Measurements from ENCODE around the gene SMYD3. TPM values are rescaled to one million over a fixed set of nuclear protein-coding genes. Genes with fewer than 3 reads are reported as not detected.

The SMYD3 gene
- total RNA-seq, 1 donor: 171 TPM

- Histone ChIP-seq H3K79me2 (ENCODE audit: insufficient read depth, low read length) (no peaks in the 10 kb centered on the region), H3K4me3 (ENCODE audit: insufficient read depth, low read length) (no peak overlapping the region), H3K4me1 (ENCODE audit: insufficient read depth, low read length) (no peaks in the 10 kb centered on the region), H3K36me3 (ENCODE audit: insufficient read depth, low read length) (peaks cover 3% of the 10 kb centered on the region), H4K20me1 (ENCODE audit: insufficient read depth, low read length) (no peaks in the 10 kb centered on the region), H3K27ac (ENCODE audit: low read depth, low read length) (no peak overlapping the region), H3K4me2 (ENCODE audit: insufficient read depth, low read length) (no peak overlapping the region), H3K9me3 (ENCODE audit: low read depth, low read length) (no peaks in the 10 kb centered on the region), H3K27me3 (ENCODE audit: insufficient read depth, low read length) (no peaks in the 10 kb centered on the region), H2AFZ (ENCODE audit: low read length) (no peak overlapping the region)
- DNase-seq (ENCODE audit: insufficient read length, low spot score, missing footprints): no peak
- TF ChIP-seq CTCF (IDR thresholded peaks at IDR 0.05; ENCODE audit: extremely low read depth, low read depth, low read length): no peak
Measured at GRCh38 chr1:245829826-245830225, 677.3 kb downstream of the SMYD3 start.

GRCh38 chr1:245829194-245829593 lies 677.9 kb downstream of the SMYD3 start:
- Histone ChIP-seq H4K20me1 (ENCODE audit: insufficient read depth, low read length) (no peaks in the 10 kb centered on the region), H3K4me1 (ENCODE audit: insufficient read depth, low read length) (no peaks in the 10 kb centered on the region), H3K4me2 (ENCODE audit: insufficient read depth, low read length) (no peak overlapping the region), H3K4me3 (ENCODE audit: insufficient read depth, low read length) (no peak overlapping the region), H3K27ac (ENCODE audit: low read depth, low read length) (no peak overlapping the region), H3K9me3 (ENCODE audit: low read depth, low read length) (no peaks in the 10 kb centered on the region), H3K36me3 (ENCODE audit: insufficient read depth, low read length) (peaks cover 3% of the 10 kb centered on the region), H3K79me2 (ENCODE audit: insufficient read depth, low read length) (no peaks in the 10 kb centered on the region), H2AFZ (ENCODE audit: low read length) (no peak overlapping the region), H3K27me3 (ENCODE audit: insufficient read depth, low read length) (no peaks in the 10 kb centered on the region)
- no peak for TF ChIP-seq CTCF (IDR thresholded peaks at IDR 0.05; ENCODE audit: extremely low read depth, low read depth, low read length)
- DNase-seq (ENCODE audit: insufficient read length, low spot score, missing footprints): no peak

GRCh38 chr1:245827301-245827700 lies 679.8 kb downstream of the SMYD3 start:
- Histone ChIP-seq H4K20me1 (ENCODE audit: insufficient read depth, low read length) (no peaks in the 10 kb centered on the region), H3K27me3 (ENCODE audit: insufficient read depth, low read length) (no peaks in the 10 kb centered on the region), H3K4me1 (ENCODE audit: insufficient read depth, low read length) (peaks cover 11% of the 10 kb centered on the region), H3K4me2 (ENCODE audit: insufficient read depth, low read length) (no peak overlapping the region), H3K4me3 (ENCODE audit: insufficient read depth, low read length) (no peak overlapping the region), H3K9me3 (ENCODE audit: low read depth, low read length) (no peaks in the 10 kb centered on the region), H3K36me3 (ENCODE audit: insufficient read depth, low read length) (peaks cover 3% of the 10 kb centered on the region), H2AFZ (ENCODE audit: low read length) (no peak overlapping the region), H3K79me2 (ENCODE audit: insufficient read depth, low read length) (no peaks in the 10 kb centered on the region), H3K27ac (ENCODE audit: low read depth, low read length) (no peak overlapping the region)
- no peak for DNase-seq (ENCODE audit: insufficient read length, low spot score, missing footprints)
- no peak for TF ChIP-seq CTCF (IDR thresholded peaks at IDR 0.05; ENCODE audit: extremely low read depth, low read depth, low read length)

GRCh38 chr1:245825128-245825901 lies 681.8 kb downstream of the SMYD3 start:
- H3K4me2 ChIP-seq (ENCODE audit: insufficient read depth, low read length): no peak overlapping the region
- H3K79me2 ChIP-seq (ENCODE audit: insufficient read depth, low read length): no peaks in the 10 kb centered on the region
- no peaks in the 10 kb centered on the region for H3K27me3 ChIP-seq (ENCODE audit: insufficient read depth, low read length)
- no peak overlapping the region for H2AFZ ChIP-seq (ENCODE audit: low read length)
- no peaks in the 10 kb centered on the region for H3K9me3 ChIP-seq (ENCODE audit: low read depth, low read length)
- no peak overlapping the region for H3K27ac ChIP-seq (ENCODE audit: low read depth, low read length)
- peak; percentile 25 for TF ChIP-seq CTCF (IDR thresholded peaks at IDR 0.05; ENCODE audit: extremely low read depth, low read depth, low read length)
- peak; percentile 83 for DNase-seq (ENCODE audit: insufficient read length, low spot score, missing footprints)
- H3K4me3 ChIP-seq (ENCODE audit: insufficient read depth, low read length): no peak overlapping the region
- no peaks in the 10 kb centered on the region for H4K20me1 ChIP-seq (ENCODE audit: insufficient read depth, low read length)
- no peaks in the 10 kb centered on the region for H3K36me3 ChIP-seq (ENCODE audit: insufficient read depth, low read length)
- H3K4me1 ChIP-seq (ENCODE audit: insufficient read depth, low read length): peaks cover 11% of the 10 kb centered on the region
